HL-60 (cell line): ENCODE data around the gene LLCFC1.

Experiments
- DNase-seq, 2 experiments: peaks; one replicate each; pipeline ENCODE4 v3.0.0-alpha.2; 2010 to 2020; ENCODE audit warnings: low read depth in 1 of 2, low spot score in 1 of 2
- H3K27ac ChIP-seq: fragments of 250-450 bp; sonication (Bioruptor Pico); replicated peaks from 2 replicates; pipeline ENCODE4 v1.5.1; 2020; ENCODE audit warnings: mild to moderate bottlenecking, moderate library complexity
- H3K27me3 ChIP-seq: fragments of 250-450 bp; sonication (Bioruptor Pico); 2 replicates; pipeline ENCODE4 v1.5.1; 2021; ENCODE audit warnings: mild to moderate bottlenecking, moderate library complexity; ENCODE audit not compliant: insufficient read depth, poor library complexity, severe bottlenecking
- H3K4me3 ChIP-seq: replicated peaks from 2 replicates; pipeline ENCODE4 v1.5.1; 2011; ENCODE audit warnings: mild to moderate bottlenecking, control low read depth, low read length; ENCODE audit not compliant: insufficient read depth
- CTCF ChIP-seq: IDR thresholded peaks from one replicate; pipeline ENCODE4 v1.5.1; 2011; ENCODE audit warnings: low read length, control low read depth, inconsistent platforms; ENCODE audit not compliant: insufficient read depth
- GABPA ChIP-seq: IDR thresholded peaks from 2 replicates; pipeline ENCODE4 v1.6.1; 2012; ENCODE audit warnings: low read depth
- POLR2AphosphoS5 ChIP-seq: IDR thresholded peaks from 2 replicates; pipeline ENCODE4 v1.6.1; 2012; ENCODE audit warnings: low read depth
- REST ChIP-seq: IDR thresholded peaks from 2 replicates; pipeline ENCODE4 v1.6.1; 2012; ENCODE audit warnings: low read depth; ENCODE audit not compliant: insufficient replicate concordance
- SPI1 ChIP-seq: IDR thresholded peaks from 2 replicates; pipeline ENCODE4 v1.6.1; 2012; ENCODE audit warnings: low read depth, mild to moderate bottlenecking, borderline replicate concordance

The LLCFC1 gene

DNA sequence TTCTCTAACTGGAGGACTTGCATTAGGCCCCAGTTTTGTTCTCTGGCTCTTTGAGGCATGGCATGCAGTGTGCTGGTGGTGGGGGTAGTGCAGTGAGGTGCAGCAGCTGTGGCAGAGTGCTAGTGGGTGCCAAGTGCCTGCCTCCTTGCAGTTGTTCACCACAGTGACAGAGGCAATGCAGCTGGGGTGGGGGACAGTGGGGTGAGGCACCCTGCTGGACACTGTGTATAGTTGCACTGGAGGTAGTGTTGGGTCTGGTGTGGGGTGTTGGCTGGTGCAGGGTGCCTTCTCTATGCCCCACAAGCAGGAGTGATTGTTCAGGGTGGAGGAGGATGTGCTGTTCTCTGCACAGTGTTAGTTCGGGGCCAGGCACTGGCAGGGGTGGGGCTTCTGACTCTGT, 44.5 kb downstream of the LLCFC1 start:
- Histone ChIP-seq H3K4me3 (no peak overlapping the region), H3K27me3 (no peaks in the 10 kb centered on the region), H3K27ac (no peak overlapping the region)
- DNase-seq: no peak
- TF ChIP-seq CTCF: no peak
- TF ChIP-seq SPI1: no peak
- TF ChIP-seq REST: no peak

DNA sequence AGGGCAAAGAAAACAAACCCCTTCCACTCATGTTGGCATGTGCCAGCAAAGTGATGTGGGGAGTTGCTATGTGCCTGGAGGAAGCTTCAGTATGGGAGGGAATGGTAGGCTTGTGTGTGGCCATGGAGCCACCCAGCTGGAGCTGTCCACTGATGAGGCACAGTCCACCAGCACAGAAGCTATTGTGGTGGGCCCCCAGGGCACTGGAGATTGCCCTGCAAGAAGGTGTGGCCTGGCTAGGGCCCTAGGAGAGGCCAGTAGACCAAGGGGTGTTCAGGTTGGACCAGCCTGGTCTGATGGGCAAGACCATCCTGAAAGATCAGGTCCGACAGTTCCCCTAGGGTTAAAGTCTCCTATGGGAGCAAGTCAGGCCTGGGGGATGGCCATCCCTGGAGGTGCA, 45.0 kb downstream of the LLCFC1 start:
- DNase-seq: no peak
- Histone ChIP-seq H3K27ac (no peak overlapping the region), H3K27me3 (no peaks in the 10 kb centered on the region), H3K4me3 (no peak overlapping the region)
- TF ChIP-seq POLR2AphosphoS5 (no peak), CTCF (no peak), REST (no peak), GABPA (no peak), SPI1 (no peak)
